OCI-LY3 (cell line): ENCODE results near the gene WFIKKN2.

Experiments used
- CTCF ChIP-seq: fragments of 200-600, 300-600 bp; sonication (generic); IDR thresholded peaks from 2 replicates; pipeline ENCODE4 v1.5.1; 2014; ENCODE audit warnings: antibody characterized with exemption, low read length, low read depth
- EZH2phosphoT487 ChIP-seq: fragments of 200-600 bp; shearing (Covaris generic); IDR thresholded peaks from 2 replicates; pipeline ENCODE4 v1.6.1; 2018; ENCODE audit warnings: antibody characterized with exemption, mixed run types, low read depth

GRCh38 chr17:50803676-50804075, 31.7 kb upstream of the WFIKKN2 start:
- TF ChIP-seq CTCF (no peak), EZH2phosphoT487 (no peak)
